Kidney (tissue), 14 donors: ENCODE measurements around the gene LIPA. TPM values are rescaled to one million over a fixed set of nuclear protein-coding genes. Genes with fewer than 3 reads are reported as not detected.

Source experiments
- DNase-seq, 5 donors: peaks; one replicate each; pipeline ENCODE4 v3.0.0-alpha.2; 2013 to 2020
- FAIRE-seq: peaks from 2 replicates; lab custom pipeline; 2012; peaks lifted over from hg19 to GRCh38; lab: Jason Lieb, UNC
- H3K27ac ChIP-seq, 2 donors: one replicate each; pipeline ENCODE4 v1.7.0; 2013; ENCODE audit warnings: low read depth in 2 of 2, low read length in 2 of 2, inconsistent platforms in 1 of 2
- H3K27me3 ChIP-seq: one replicate; pipeline ENCODE4 v1.7.1; 2013; ENCODE audit warnings: low read length, inconsistent platforms; ENCODE audit not compliant: control insufficient read depth, insufficient read depth
- H3K36me3 ChIP-seq, 3 donors: one replicate each; pipeline versions ENCODE4 v1.7.0 to v1.7.1; 2013; ENCODE audit warnings: low read length in 3 of 3, control low read depth in 1 of 3, inconsistent platforms in 1 of 3; ENCODE audit not compliant: insufficient read depth in 3 of 3, control insufficient read depth in 2 of 3
- H3K4me1 ChIP-seq, 3 donors: one replicate each; pipeline versions ENCODE4 v1.7.0 to v1.7.1; 2013; ENCODE audit warnings: low read length in 3 of 3, inconsistent platforms in 1 of 3, low read depth in 1 of 3; ENCODE audit not compliant: control insufficient read depth in 2 of 3, insufficient read depth in 2 of 3
- H3K4me3 ChIP-seq, 3 donors: one replicate each; pipeline versions ENCODE4 v1.7.0 to v1.8.1; 2013; ENCODE audit warnings: low read length in 3 of 3, control low read depth in 1 of 3, inconsistent platforms in 1 of 3
- H3K9ac ChIP-seq, 3 donors: one replicate each; pipeline versions ENCODE4 v1.7.0 to v1.7.1; 2013; ENCODE audit warnings: low read length in 3 of 3, control low read depth in 1 of 3, inconsistent platforms in 1 of 3
- H3K9me3 ChIP-seq, 3 donors: one replicate each; pipeline versions ENCODE4 v1.7.0 to v1.7.1; 2013; ENCODE audit warnings: low read length in 3 of 3, control low read depth in 1 of 3, inconsistent platforms in 1 of 3; ENCODE audit not compliant: control insufficient read depth in 2 of 3, insufficient read depth in 1 of 3
- intact Hi-C: fragments of 100-400 bp; cut with DNase I; formaldehyde crosslinking; loops from one replicate; pipeline ENCODE4 v1.11.1; 2022
- polyA plus RNA-seq: library from polyadenylated mRNA; stranded (reverse); fragments of 350-450 nt; fragmentation: Illumina TruSeq; extraction: RNeasy Lipid Tissue Mini Kit (QIAGEN cat#74804); gene quantifications from one replicate; pipeline ENCODE4 v1.2.3, GENCODE V29; 2014; ENCODE audit warnings: low read depth, low replicate concordance; ENCODE audit not compliant: insufficient read depth
- total RNA-seq: library from RNA; stranded (reverse); fragmentation: NEBNext Ultra II Directional; extraction: Animal tissue kit (Norgen Biotek cat#: 25700); gene quantifications from one replicate; pipeline ENCODE4 v1.2.1, GENCODE V29; 2021
- TF ChIP-seq, protein P1 (sequence below): IDR thresholded peaks from 3 replicates; pipeline ENCODE4 v1.5.1; 2012; ENCODE audit warnings: mild to moderate bottlenecking, moderate library complexity, borderline replicate concordance; ENCODE audit not compliant: insufficient read depth; ENCODE audit errors: extremely low read depth
- donor health status: control.
- donor health status: control.
- donor health status: control.
- donor health status: control.
- donor health status: control.
- donor health status: DM: yes; HTN: yes; CAD: no.
- donor health status: Normal renal cell carcinoma (clear cell type).

Gene LIPA
- total and polyA plus RNA-seq, 2 donors from 2014 or later = 43.8 to 84.5 TPM

DNA sequence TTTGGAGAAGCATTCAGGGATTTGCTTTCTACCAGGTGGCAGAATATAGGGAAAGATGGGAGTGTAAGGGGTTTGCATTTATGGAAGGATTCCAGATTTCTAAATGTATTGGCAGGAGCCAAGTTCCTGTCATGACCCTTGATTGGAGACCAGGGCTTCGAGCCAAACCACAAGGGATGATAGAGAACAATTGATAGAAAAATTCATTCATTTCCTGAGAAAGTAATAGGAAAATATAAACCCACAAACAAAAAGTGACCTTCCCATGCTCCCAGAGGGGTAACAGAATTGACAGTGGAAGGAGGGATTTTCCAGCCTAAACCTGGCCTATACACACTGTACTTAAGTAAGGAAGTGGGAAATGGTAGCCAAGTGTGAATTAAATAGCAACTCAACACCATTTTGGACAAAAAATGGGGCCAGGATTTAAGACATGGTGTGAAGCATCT lies 27.9 kb upstream of the LIPA start:
- intact Hi-C loops = no loop called here
- FAIRE-seq (no peak), DNase-seq (no peak)
- H3K9ac ChIP-seq = no peak overlapping the region
- TF ChIP-seq, protein P1, sequence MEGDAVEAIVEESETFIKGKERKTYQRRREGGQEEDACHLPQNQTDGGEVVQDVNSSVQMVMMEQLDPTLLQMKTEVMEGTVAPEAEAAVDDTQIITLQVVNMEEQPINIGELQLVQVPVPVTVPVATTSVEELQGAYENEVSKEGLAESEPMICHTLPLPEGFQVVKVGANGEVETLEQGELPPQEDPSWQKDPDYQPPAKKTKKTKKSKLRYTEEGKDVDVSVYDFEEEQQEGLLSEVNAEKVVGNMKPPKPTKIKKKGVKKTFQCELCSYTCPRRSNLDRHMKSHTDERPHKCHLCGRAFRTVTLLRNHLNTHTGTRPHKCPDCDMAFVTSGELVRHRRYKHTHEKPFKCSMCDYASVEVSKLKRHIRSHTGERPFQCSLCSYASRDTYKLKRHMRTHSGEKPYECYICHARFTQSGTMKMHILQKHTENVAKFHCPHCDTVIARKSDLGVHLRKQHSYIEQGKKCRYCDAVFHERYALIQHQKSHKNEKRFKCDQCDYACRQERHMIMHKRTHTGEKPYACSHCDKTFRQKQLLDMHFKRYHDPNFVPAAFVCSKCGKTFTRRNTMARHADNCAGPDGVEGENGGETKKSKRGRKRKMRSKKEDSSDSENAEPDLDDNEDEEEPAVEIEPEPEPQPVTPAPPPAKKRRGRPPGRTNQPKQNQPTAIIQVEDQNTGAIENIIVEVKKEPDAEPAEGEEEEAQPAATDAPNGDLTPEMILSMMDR = no peak
- no peaks in the 10 kb centered on the region for H3K9me3 ChIP-seq
- no peak overlapping the region for H3K4me3 ChIP-seq
- peak overlapping the region in 1 of 2 donors; percentile 55 for H3K27ac ChIP-seq
- no peaks in the 10 kb centered on the region for H3K27me3 ChIP-seq
- H3K4me1 ChIP-seq = peaks cover 2 to 21% (median 20%) of the 10 kb centered on the region in 3 donors
- no peaks in the 10 kb centered on the region for H3K36me3 ChIP-seq

DNA sequence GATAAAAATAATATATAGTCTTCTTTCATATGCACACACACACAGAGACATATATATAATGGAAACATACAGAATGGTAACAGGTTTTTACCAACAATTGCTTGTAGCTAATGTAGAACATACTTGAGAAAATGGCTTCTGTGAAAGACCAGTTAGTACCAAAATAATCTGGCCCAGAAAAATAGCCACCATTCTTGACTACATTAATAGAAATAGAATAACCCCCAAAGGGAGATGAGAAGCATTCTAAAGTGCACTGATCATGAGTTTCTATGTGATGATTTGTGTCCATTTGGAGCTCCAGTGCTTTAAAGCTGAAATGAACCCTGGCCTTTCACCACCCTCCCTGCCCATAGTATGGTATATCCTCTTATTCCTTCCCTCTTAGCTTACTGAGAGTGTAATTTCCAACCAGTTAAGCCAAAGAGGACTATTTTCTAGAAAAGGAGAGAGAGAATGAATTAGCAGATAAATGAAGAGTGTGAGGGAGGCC lies 27.4 kb upstream of the LIPA start:
- Histone ChIP-seq H3K9ac (no peak overlapping the region), H3K27ac (peak overlapping the region in 1 of 2 donors; percentile 55), H3K4me3 (no peak overlapping the region), H3K4me1 (peaks cover 2 to 21% (median 16%) of the 10 kb centered on the region in 3 donors), H3K27me3 (no peaks in the 10 kb centered on the region), H3K9me3 (no peaks in the 10 kb centered on the region), H3K36me3 (no peaks in the 10 kb centered on the region)
- FAIRE-seq (no peak), DNase-seq (no peak)
- TF ChIP-seq, protein P1 = no peak
- intact Hi-C loops = no loop called here

DNA sequence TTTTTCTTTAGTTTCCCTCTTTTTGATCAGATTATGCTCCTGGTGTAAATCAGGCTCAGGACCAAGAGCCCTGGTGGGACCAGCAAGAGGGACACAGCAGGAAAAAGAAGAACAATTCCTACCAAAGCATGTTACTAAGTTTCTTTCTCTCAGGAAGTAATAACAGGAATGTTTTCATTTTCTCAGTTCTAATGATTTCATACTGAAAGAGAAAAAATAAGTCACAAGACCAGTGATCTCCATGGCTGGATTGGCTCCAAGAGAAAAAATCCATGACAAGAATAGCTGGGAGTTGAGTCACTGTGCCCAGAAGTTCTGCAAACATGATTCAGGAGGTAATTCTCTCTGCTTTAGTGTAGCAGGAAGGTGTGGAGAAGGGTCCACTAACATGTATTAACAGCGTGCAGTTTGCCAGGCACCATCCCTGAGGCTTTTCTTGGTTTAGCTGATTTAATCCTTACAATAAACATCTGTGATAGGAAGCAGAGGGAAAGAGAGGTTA lies 26.5 kb upstream of the LIPA start:
- Histone ChIP-seq H3K9ac (peak overlapping the region in 2 of 3 donors; percentile 30 to 48), H3K4me1 (peaks cover 2 to 13% (median 11%) of the 10 kb centered on the region in 3 donors), H3K4me3 (no peak overlapping the region), H3K9me3 (no peaks in the 10 kb centered on the region), H3K36me3 (no peaks in the 10 kb centered on the region), H3K27ac (peak overlapping the region; percentile 85 to 91), H3K27me3 (no peaks in the 10 kb centered on the region)
- DNase-seq (peak in 2 of 5 donors; percentile 55 to 85), FAIRE-seq (peak; percentile 91)
- TF ChIP-seq, protein P1 = no peak
- intact Hi-C loops = no loop called here
